Endothelial cell of umbilical vein (primary cell): ENCODE results near the gene DOCK7. TPM values are rescaled to one million over a fixed set of nuclear protein-coding genes. Genes with fewer than 3 reads are reported as not detected.

Source experiments
- BruUV-seq: library from RNA; stranded (reverse); fragments of 400-500 nt; replicated peaks from 2 replicates; lab custom pipeline; 2021; lab: Mats Ljungman, UMichigan
- CTCF ChIA-PET: fragments of 300-600, 350-600 bp; sonication (Branson Sonifier 250); formaldehyde crosslinking; loops from one replicate; lab custom pipeline; 2021; ENCODE audit warnings: antibody characterized with exemption, inconsistent platforms; lab: Charles Lee
- POLR2A ChIA-PET: fragments of 300-600, 350-600 bp; sonication (Branson Sonifier 250); formaldehyde crosslinking; loops from one replicate; lab custom pipeline; 2021; ENCODE audit warnings: antibody characterized with exemption, inconsistent platforms; lab: Charles Lee
- DNase-seq: peaks from one replicate; pipeline ENCODE4 v3.0.0-alpha.2; 2011; ENCODE audit warnings: low read depth, low spot score
- FAIRE-seq: peaks from 2 replicates; lab custom pipeline; 2011; peaks lifted over from hg19 to GRCh38; lab: Jason Lieb, UNC
- H2AFZ ChIP-seq: 2 replicates; pipeline ENCODE4 v1.6.0; 2012; ENCODE audit warnings: low read depth, low read length, control low read depth, inconsistent platforms
- H3K27ac ChIP-seq: 2 replicates; pipeline ENCODE4 v1.5.1; 2011; ENCODE audit warnings: low read depth, mild to moderate bottlenecking, control low read depth, low read length, moderate library complexity; ENCODE audit not compliant: insufficient read depth
- H3K27me3 ChIP-seq, 2 experiments: 2 replicates each; pipeline versions ENCODE4 v1.6.0 to v1.6.1; 2011; ENCODE audit warnings: low read length in 2 of 2, mixed read lengths in 1 of 2; ENCODE audit not compliant: control insufficient read depth in 2 of 2, insufficient read depth in 2 of 2
- H3K36me3 ChIP-seq, 2 experiments: 2 replicates in 1 of 2; 3 replicates in 1 of 2; pipeline ENCODE4 v1.5.1; 2011; ENCODE audit warnings: low read length in 2 of 2, mild to moderate bottlenecking in 1 of 2, moderate library complexity in 1 of 2; ENCODE audit not compliant: control insufficient read depth in 2 of 2, insufficient read depth in 2 of 2; ENCODE audit errors: extremely low read depth in 1 of 2
- H3K4me1 ChIP-seq: 3 replicates; pipeline ENCODE4 v1.5.1; 2011; ENCODE audit warnings: mild to moderate bottlenecking, low read length; ENCODE audit not compliant: control insufficient read depth, insufficient read depth; ENCODE audit errors: extremely low read depth
- H3K4me2 ChIP-seq: 2 replicates; pipeline ENCODE4 v1.6.1; 2011; ENCODE audit warnings: low read length, control low read depth, mixed read lengths; ENCODE audit not compliant: insufficient read depth
- H3K4me3 ChIP-seq, 3 experiments: fragments of 200-600 bp in 1 of 3; sonication (generic), shearing (Covaris generic) in 1 of 3; replicated peaks in 1 of 3; 2 replicates each; pipeline ENCODE4 v1.5.1; 2011 to 2016; ENCODE audit warnings: control low read depth in 3 of 3, low read length in 3 of 3, mild to moderate bottlenecking in 2 of 3, inconsistent platforms in 1 of 3, low read depth in 1 of 3, moderate library complexity in 1 of 3; ENCODE audit not compliant: insufficient read depth in 1 of 3
- H3K79me2 ChIP-seq: 2 replicates; pipeline ENCODE4 v1.6.0; 2012; ENCODE audit warnings: low read length, inconsistent platforms; ENCODE audit not compliant: control insufficient read depth, insufficient read depth
- H3K9ac ChIP-seq: replicated peaks from 2 replicates; pipeline ENCODE3; 2011; ENCODE audit warnings: low read length, control low read depth; ENCODE audit not compliant: insufficient read depth; ENCODE audit errors: extremely low read depth
- H3K9me1 ChIP-seq: replicated peaks from 3 replicates; pipeline ENCODE4 v1.6.0; 2011; ENCODE audit warnings: mild to moderate bottlenecking, low read length; ENCODE audit not compliant: control insufficient read depth, insufficient read depth; ENCODE audit errors: extremely low read depth
- H3K9me3 ChIP-seq: replicated peaks from 2 replicates; pipeline ENCODE4 v1.5.1; 2012; ENCODE audit warnings: low read length, inconsistent platforms; ENCODE audit not compliant: control insufficient read depth, insufficient read depth
- H4K20me1 ChIP-seq: replicated peaks from 2 replicates; pipeline ENCODE3; 2011; ENCODE audit warnings: mild to moderate bottlenecking, low read length; ENCODE audit not compliant: control insufficient read depth, insufficient read depth; ENCODE audit errors: extremely low read depth
- EZH2 ChIP-seq: IDR thresholded peaks from 2 replicates; pipeline ENCODE4 v1.6.1; 2012; ENCODE audit warnings: borderline replicate concordance, low read depth, mild to moderate bottlenecking, moderate library complexity, low read length, inconsistent platforms; ENCODE audit not compliant: severe bottlenecking
- FOS ChIP-seq: IDR thresholded peaks from 2 replicates; pipeline ENCODE4 v1.6.1; 2011; ENCODE audit warnings: mild to moderate bottlenecking, low read length, moderate library complexity, borderline replicate concordance; ENCODE audit not compliant: insufficient read depth
- GATA2 ChIP-seq: IDR thresholded peaks from 2 replicates; pipeline ENCODE4 v1.7.0; 2011; ENCODE audit warnings: low read depth, mild to moderate bottlenecking, moderate library complexity, mixed read lengths, low read length; ENCODE audit not compliant: insufficient read length, insufficient read depth
- JUN ChIP-seq: IDR thresholded peaks from 2 replicates; pipeline ENCODE4 v1.6.1; 2011; ENCODE audit warnings: borderline replicate concordance, low read depth; ENCODE audit not compliant: insufficient read length, insufficient read depth
- MYC ChIP-seq: IDR thresholded peaks from one replicate; pipeline ENCODE4 v1.6.1; 2011; ENCODE audit warnings: mild to moderate bottlenecking, low read depth, low read length
- POLR2A ChIP-seq: IDR thresholded peaks from 2 replicates; pipeline ENCODE4 v1.6.1; 2012; ENCODE audit warnings: low read depth, mild to moderate bottlenecking, control low read depth, low read length
- POLR2AphosphoS5 ChIP-seq: IDR thresholded peaks from 2 replicates; pipeline ENCODE4 v1.6.1; 2012; ENCODE audit warnings: low read depth, mild to moderate bottlenecking, control low read depth, low read length, moderate library complexity; ENCODE audit not compliant: insufficient read depth
- dilution Hi-C: fragments of 300-500 bp; cut with MboI; formaldehyde crosslinking; loops from one replicate; pipeline ENCODE4 v1.15.0; 2019; ENCODE audit warnings: low sequenced_read_pairs; ENCODE audit not compliant: extremely low pct_ligation_motif_present
- intact Hi-C: fragments of 100-400 bp; cut with micrococcal nuclease; formaldehyde crosslinking; loops from one replicate; pipeline ENCODE4 v1.10.0; 2022
- polyA plus RNA-seq, 4 experiments: library from polyadenylated mRNA; depleted of rRNA in 3 of 4; stranded (reverse) in 3 of 4; unstranded in 1 of 4; fragments of >200 nt; gene quantifications; 2 replicates each; pipeline versions ENCODE4 v1.2.1 to v1.2.3, GENCODE V29; 2011 to 2012; ENCODE audit warnings: missing spikeins in 1 of 4
- total RNA-seq: library from RNA; stranded (reverse); gene quantifications from 2 replicates; pipeline ENCODE4 v1.2.3, GENCODE V29; 2021
- TF ChIP-seq, protein P1 (sequence below): IDR thresholded peaks from 2 replicates; pipeline ENCODE4 v1.6.1; 2011; ENCODE audit not compliant: insufficient read depth, insufficient read length
- TF ChIP-seq, protein P2 (sequence below), 2 donors: IDR thresholded peaks; 1 replicate in 1 of 2; 2 replicates in 1 of 2; pipeline ENCODE4 v1.5.1; 2011; ENCODE audit warnings: low read length in 2 of 2, mild to moderate bottlenecking in 2 of 2, moderate library complexity in 2 of 2, control low read depth in 1 of 2, inconsistent platforms in 1 of 2, low read depth in 1 of 2; ENCODE audit not compliant: insufficient read depth in 1 of 2; ENCODE audit errors: extremely low read depth in 1 of 2

DOCK7 gene
- total and polyA plus RNA-seq, 2 donors (not counting 3 experiments of a cell fraction or from before 2014, with no cell fraction given) = 9.4 to 31.9 TPM

DNA sequence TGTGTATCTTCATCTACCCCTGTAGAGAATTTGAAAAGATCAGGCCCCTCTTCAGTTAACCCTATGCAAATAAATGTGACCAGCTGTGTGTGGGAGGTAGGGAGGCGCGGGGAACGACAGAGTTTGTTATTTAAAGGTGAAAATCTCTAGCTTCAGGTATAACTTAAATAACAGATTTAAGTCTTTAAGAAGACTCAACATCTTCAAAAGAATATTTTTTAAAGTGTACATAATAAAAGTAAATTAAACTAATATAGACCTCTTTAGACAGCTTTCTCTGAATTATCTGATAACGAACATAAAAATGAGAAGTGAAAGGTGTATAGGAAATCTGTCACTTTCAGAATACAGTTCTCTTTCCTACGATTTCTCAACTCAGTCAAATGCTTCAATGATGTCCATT, 74.9 kb downstream of the DOCK7 start:
- H3K9me1 ChIP-seq = no peaks in the 10 kb centered on the region
- no peak overlapping the region for H3K4me2 ChIP-seq
- FAIRE-seq (no peak), DNase-seq (no peak)
- no peak overlapping the region for H3K4me3 ChIP-seq
- H3K9me3 ChIP-seq = no peaks in the 10 kb centered on the region
- H2AFZ ChIP-seq = no peak overlapping the region
- no TSS peak for BruUV-seq
- no peak overlapping the region for H3K9ac ChIP-seq
- no peaks in the 10 kb centered on the region for H3K79me2 ChIP-seq
- POLR2A ChIA-PET = no interaction called here
- no peaks in the 10 kb centered on the region for H3K4me1 ChIP-seq
- no peaks in the 10 kb centered on the region for H3K27me3 ChIP-seq
- intact Hi-C loops = no loop called here
- no peaks in the 10 kb centered on the region for H3K36me3 ChIP-seq
- no peaks in the 10 kb centered on the region for H4K20me1 ChIP-seq
- dilution Hi-C loops = no loop called here
- TF ChIP-seq, protein P1, sequence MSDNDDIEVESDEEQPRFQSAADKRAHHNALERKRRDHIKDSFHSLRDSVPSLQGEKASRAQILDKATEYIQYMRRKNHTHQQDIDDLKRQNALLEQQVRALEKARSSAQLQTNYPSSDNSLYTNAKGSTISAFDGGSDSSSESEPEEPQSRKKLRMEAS = no peak
- TF ChIP-seq JUN = no peak
- no peak for TF ChIP-seq MYC
- no peak for TF ChIP-seq EZH2
- TF ChIP-seq, protein P2, sequence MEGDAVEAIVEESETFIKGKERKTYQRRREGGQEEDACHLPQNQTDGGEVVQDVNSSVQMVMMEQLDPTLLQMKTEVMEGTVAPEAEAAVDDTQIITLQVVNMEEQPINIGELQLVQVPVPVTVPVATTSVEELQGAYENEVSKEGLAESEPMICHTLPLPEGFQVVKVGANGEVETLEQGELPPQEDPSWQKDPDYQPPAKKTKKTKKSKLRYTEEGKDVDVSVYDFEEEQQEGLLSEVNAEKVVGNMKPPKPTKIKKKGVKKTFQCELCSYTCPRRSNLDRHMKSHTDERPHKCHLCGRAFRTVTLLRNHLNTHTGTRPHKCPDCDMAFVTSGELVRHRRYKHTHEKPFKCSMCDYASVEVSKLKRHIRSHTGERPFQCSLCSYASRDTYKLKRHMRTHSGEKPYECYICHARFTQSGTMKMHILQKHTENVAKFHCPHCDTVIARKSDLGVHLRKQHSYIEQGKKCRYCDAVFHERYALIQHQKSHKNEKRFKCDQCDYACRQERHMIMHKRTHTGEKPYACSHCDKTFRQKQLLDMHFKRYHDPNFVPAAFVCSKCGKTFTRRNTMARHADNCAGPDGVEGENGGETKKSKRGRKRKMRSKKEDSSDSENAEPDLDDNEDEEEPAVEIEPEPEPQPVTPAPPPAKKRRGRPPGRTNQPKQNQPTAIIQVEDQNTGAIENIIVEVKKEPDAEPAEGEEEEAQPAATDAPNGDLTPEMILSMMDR (IDR thresholded peaks at IDR 0.05; ENCODE audit: extremely low read depth in 1 of 2, insufficient read depth in 1 of 2, low read depth in 1 of 2, low read length in 2 of 2) = no peak
- no peak for TF ChIP-seq POLR2A
- no peak for TF ChIP-seq FOS
- TF ChIP-seq POLR2AphosphoS5 = no peak
- TF ChIP-seq GATA2 = no peak
- CTCF ChIA-PET = interaction anchor here (0.9 kb wide), 1 partner anchor 270 kb away, joined by 3 read pairs; no protein-coding TSS in a partner anchor
- H3K27ac ChIP-seq = no peak overlapping the region
